ENCODE data around the gene EPAS1. TPM values are rescaled to one million over a fixed set of nuclear protein-coding genes. Genes with fewer than 3 reads are reported as not detected.
"Not testable (repeated sequence)": the region's sequence is repeated elsewhere in the genome, so short reads cannot be mapped to it uniquely, and the experiment has no call there.

EPAS1 gene
- total RNA-seq, 4 donors from 2014 or later: 124 to 563 (median 182) TPM

DNA sequence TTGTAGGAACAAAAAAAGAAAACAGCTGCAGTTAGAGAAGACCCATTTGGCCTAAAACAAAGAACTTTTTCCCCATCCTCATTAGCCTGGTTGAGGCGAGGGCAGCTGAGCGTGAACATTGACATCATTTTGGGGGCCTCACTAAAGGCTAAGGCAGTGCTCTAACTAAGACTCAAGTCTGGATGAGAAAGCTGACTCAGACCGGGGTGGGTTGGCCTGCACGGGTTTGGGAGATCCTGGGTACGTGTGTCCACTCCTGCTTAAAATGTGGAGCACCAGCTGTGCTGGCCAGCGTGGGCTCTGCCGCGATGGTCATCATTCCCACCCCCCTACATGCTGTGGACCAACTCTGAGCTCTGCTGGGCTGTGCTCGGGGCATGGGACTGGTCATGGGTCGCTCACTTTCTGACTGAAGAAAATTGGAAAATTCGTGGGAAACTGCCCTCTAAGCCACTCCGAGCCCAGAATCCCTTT, 96.2 kb downstream of the EPAS1 start:
- H3K36me3 ChIP-seq: no peaks in the 10 kb centered on the region
- H3K4me3 ChIP-seq (replicated peaks in 1 of 3): no peak overlapping the region
- TF ChIP-seq POLR2A (IDR thresholded peaks at IDR 0.05): no peak
- no peaks in the 10 kb centered on the region for H3K4me1 ChIP-seq
- no peaks in the 10 kb centered on the region for H3K27me3 ChIP-seq
- H3K27ac ChIP-seq: no peak overlapping the region
- 96 to 99% methylated on average over 9 to 12 of the region's 12 CpGs for WGBS, 2 donors
- no peaks in the 10 kb centered on the region for H3K9me3 ChIP-seq
- intact Hi-C loops (cut with DNase I): no loop called here
- DNase-seq: no peak

DNA sequence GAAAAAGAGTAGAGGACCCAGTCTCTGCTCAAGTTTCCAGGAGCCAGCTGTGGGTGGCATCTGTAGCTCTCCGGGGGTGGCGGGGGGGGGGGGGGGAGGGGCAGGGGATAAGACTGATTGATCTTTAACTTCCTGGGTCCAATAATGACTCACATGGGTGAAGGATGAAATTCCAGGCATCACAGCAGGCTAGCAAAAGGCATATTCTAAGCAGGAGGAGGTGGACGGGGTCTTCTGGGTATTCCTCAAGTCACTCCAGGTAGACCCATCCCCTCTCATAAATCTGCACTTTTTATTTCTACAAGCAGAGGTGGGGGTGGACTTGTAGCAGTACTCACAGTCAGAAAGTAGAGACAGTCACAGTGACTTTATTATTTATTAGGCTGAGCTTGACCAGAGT, 96.7 kb downstream of the EPAS1 start:
- 88 to 100% methylated on average over 1 to 3 of the region's 3 CpGs for WGBS, 2 donors

DNA sequence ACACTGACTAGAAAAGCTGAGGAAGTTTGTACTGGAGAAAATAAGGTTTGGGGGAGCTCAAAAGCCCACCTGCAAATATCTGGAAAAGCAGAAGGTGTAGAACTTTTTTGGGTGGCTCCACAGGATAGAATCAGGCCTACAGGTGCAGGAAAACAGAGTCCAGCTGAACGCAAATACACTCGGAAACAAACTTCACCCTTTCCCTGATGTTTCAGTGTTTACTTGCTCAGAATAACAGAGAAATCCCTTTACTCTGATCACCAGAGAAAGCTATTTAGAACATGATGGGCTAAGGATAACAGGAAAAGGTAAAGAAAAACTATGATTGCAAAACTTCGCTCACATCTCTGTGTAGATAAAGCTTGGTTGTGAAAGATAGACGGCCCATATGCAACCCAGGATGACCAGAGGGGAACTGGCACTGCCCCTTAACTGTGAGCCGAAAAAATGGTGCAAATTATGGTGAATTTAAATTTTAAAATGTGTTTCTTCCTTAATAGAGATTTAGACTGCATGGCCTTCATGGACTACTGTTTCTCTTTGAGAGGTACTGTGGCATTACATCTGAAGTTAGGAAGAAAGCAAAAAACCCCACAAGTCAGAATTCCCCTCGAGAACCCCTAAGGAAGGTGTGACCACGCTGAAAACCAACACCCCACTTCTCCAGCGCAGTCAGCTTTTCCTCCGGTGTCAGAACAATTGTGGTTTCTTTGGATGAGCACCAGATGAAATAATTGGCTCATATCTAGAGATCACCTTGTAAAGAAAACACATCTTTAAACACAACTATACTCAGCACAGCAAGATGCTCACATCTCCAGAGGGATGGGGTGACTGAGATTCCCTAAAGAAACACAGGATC, 97.7 kb downstream of the EPAS1 start:
- no peaks in the 10 kb centered on the region for H3K9me3 ChIP-seq
- no peak overlapping the region for H3K27ac ChIP-seq
- DNase-seq: no peak
- H3K4me3 ChIP-seq (replicated peaks in 1 of 3): no peak overlapping the region
- 80 to 83% methylated on average over 9 of the region's 9 CpGs for WGBS, 2 donors
- no peaks in the 10 kb centered on the region for H3K36me3 ChIP-seq
- no peak for TF ChIP-seq POLR2A (IDR thresholded peaks at IDR 0.05)
- TF ChIP-seq, protein P1, sequence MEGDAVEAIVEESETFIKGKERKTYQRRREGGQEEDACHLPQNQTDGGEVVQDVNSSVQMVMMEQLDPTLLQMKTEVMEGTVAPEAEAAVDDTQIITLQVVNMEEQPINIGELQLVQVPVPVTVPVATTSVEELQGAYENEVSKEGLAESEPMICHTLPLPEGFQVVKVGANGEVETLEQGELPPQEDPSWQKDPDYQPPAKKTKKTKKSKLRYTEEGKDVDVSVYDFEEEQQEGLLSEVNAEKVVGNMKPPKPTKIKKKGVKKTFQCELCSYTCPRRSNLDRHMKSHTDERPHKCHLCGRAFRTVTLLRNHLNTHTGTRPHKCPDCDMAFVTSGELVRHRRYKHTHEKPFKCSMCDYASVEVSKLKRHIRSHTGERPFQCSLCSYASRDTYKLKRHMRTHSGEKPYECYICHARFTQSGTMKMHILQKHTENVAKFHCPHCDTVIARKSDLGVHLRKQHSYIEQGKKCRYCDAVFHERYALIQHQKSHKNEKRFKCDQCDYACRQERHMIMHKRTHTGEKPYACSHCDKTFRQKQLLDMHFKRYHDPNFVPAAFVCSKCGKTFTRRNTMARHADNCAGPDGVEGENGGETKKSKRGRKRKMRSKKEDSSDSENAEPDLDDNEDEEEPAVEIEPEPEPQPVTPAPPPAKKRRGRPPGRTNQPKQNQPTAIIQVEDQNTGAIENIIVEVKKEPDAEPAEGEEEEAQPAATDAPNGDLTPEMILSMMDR (IDR thresholded peaks at IDR 0.05): no peak
- intact Hi-C loops (cut with DNase I): no loop called here
- no peaks in the 10 kb centered on the region for H3K27me3 ChIP-seq
- no peaks in the 10 kb centered on the region for H3K4me1 ChIP-seq

More for the DNA sequence above, 96.7 kb downstream of the EPAS1 start:
- intact Hi-C loops (cut with DNase I): no loop called here
- no peaks in the 10 kb centered on the region for H3K9me3 ChIP-seq
- H3K27ac ChIP-seq: no peak overlapping the region
- TF ChIP-seq, protein P1 (IDR thresholded peaks at IDR 0.05): no peak
- TF ChIP-seq POLR2A (IDR thresholded peaks at IDR 0.05): no peak
- H3K27me3 ChIP-seq: no peaks in the 10 kb centered on the region
- no peaks in the 10 kb centered on the region for H3K4me1 ChIP-seq
- H3K36me3 ChIP-seq: no peaks in the 10 kb centered on the region
- DNase-seq: no peak
- no peak overlapping the region for H3K4me3 ChIP-seq (replicated peaks in 1 of 3)

- H3K4me1 ChIP-seq; H3K9me3 ChIP-seq; H3K4me3 ChIP-seq (replicated peaks in 1 of 3); H3K27ac ChIP-seq; DNase-seq; H3K27me3 ChIP-seq; H3K36me3 ChIP-seq; intact Hi-C loops (cut with DNase I): not testable (repeated sequence)
- 82 to 100% methylated on average over 1 of the region's 1 CpG for WGBS, 2 donors
Observed at GRCh38 chr2:46395730-46396129, 98.5 kb downstream of the EPAS1 start.

GRCh38 chr2:46400016-46400415, 102.8 kb downstream of the EPAS1 start:
- intact Hi-C loops (cut with DNase I): no loop called here
- Histone ChIP-seq H3K36me3 (no peaks in the 10 kb centered on the region), H3K4me3 (replicated peaks in 1 of 3) (no peak overlapping the region), H3K27ac (no peak overlapping the region), H3K9me3 (no peaks in the 10 kb centered on the region), H3K4me1 (peaks cover 0 to 8% of the 10 kb centered on the region in 2 donors), H3K27me3 (no peaks in the 10 kb centered on the region)
- WGBS, 2 donors: 38 to 66% methylated on average over 1 of the region's 1 CpG
- DNase-seq: no peak
- TF ChIP-seq POLR2A (IDR thresholded peaks at IDR 0.05): no peak
- TF ChIP-seq, protein P1 (IDR thresholded peaks at IDR 0.05): no peak

DNA sequence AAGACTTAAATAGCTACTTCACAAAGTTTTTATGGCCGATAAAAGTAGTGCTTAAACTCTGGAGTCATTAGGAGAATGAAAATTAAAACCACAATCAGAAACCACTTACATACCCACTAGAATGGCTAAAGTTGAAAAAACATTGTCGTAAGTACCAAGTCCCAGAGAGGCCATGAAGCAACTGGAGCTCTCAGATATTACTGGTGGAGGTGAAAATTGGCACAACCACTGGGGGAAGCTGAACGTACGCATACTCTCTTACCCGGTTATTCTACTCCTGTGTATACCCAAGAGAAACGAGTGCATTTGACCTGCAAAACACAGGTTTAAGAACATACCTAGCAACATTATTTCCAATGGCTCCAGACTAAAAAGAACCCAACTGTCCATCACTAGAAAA, 105.7 kb downstream of the EPAS1 start:
- DNase-seq: peak in 1 of 2 donors; percentile 22
- intact Hi-C loops (cut with DNase I): no loop called here
- Histone ChIP-seq H3K27me3 (no peaks in the 10 kb centered on the region), H3K4me3 (replicated peaks in 1 of 3) (no peak overlapping the region), H3K36me3 (no peaks in the 10 kb centered on the region), H3K27ac (peak overlapping the region; percentile 14 to 31 (median 27)), H3K9me3 (no peaks in the 10 kb centered on the region), H3K4me1 (peaks cover 0 to 8% of the 10 kb centered on the region in 2 donors)
- 32 to 51% methylated on average over 6 of the region's 6 CpGs for WGBS, 2 donors
- no peak for TF ChIP-seq POLR2A (IDR thresholded peaks at IDR 0.05)
- TF ChIP-seq, protein P1 (IDR thresholded peaks at IDR 0.05): no peak

Measured in thyroid gland (tissue), 4 donors.